ENCODE measurements around the gene IREB2.

IREB2 gene

DNA sequence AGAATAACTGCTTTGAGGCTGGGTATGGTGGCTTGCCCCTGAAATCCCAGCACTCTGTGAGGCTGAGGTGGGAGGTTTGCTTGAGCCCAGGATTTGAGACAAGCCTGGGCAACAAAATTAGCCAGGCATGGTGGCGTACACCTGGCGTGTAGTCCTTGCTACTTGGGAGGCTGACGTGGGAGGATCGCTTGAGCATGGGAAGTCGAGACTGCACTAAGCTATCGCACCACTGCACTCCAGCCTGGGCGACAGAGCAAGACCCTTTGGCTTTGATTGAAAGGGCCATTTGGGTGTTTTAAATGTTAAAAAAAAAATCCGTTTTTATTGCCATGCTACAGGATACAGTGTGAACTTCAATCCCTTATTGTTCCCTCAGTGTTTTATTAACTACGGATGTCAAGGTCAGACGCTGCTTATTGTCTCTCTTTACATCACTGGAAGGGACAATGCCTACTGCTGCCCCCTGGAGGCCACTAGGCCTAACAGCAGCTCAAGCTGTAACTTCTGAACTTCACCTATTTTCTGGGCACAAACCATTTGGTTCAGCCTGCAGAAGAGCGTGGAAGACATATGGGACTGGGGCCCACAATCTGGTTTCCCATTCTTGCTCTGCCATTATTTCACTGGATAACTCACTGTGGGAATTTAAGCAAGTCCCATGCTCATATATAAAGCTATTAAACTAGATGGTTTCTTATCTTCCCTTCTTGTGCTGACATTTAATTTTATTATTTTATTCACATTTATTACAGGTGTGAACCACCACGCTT lies 15.3 kb upstream of the IREB2 start:
- TF ChIP-seq, protein P1, sequence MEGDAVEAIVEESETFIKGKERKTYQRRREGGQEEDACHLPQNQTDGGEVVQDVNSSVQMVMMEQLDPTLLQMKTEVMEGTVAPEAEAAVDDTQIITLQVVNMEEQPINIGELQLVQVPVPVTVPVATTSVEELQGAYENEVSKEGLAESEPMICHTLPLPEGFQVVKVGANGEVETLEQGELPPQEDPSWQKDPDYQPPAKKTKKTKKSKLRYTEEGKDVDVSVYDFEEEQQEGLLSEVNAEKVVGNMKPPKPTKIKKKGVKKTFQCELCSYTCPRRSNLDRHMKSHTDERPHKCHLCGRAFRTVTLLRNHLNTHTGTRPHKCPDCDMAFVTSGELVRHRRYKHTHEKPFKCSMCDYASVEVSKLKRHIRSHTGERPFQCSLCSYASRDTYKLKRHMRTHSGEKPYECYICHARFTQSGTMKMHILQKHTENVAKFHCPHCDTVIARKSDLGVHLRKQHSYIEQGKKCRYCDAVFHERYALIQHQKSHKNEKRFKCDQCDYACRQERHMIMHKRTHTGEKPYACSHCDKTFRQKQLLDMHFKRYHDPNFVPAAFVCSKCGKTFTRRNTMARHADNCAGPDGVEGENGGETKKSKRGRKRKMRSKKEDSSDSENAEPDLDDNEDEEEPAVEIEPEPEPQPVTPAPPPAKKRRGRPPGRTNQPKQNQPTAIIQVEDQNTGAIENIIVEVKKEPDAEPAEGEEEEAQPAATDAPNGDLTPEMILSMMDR (IDR thresholded peaks at IDR 0.05; ENCODE audit: low read depth, low read length): peak; percentile 98
- no peak for DNase-seq (ENCODE audit: extremely low read depth, low read depth)

DNA sequence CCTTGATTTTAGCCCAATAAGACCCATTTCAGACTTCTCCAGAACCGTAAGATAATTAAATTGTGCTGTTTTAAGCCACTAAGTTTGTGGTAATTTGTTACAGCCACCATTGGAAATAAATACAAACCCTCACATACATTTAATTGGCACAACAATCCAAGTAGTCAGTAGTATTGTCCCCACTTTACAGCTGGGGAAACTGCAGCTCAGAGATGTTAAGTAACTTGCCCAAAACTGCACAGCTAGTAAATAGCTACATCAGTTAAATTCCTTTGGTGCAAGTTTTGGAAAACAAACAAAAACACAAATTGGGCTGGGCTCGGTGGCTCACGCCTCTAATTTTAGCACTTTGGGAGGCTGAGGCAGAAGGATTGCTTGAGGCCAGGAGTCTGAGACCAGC lies 13.3 kb upstream of the IREB2 start:
- TF ChIP-seq, protein P1 (IDR thresholded peaks at IDR 0.05; ENCODE audit: low read depth, low read length): no peak
- DNase-seq (ENCODE audit: extremely low read depth, low read depth): no peak

DNA sequence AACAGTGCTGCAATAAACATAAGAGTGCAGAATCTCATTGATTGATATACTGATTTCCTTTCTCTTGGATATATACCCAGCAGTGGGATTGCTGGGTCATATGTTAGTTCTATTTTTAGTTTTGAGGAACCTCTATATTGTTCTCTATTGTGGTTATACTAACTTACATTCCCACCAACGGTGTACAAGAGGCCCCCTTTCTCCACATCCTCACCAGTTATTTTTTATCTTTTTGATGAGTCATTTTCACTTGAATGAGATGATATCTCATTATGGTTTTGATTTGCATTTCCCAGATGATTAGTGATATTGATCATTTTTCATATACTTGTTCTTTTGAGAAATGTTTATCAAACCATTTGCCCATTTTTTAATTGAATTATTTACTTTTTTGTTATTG lies 12.4 kb upstream of the IREB2 start:
- DNase-seq (ENCODE audit: extremely low read depth, low read depth): no peak
- TF ChIP-seq, protein P1 (IDR thresholded peaks at IDR 0.05; ENCODE audit: low read depth, low read length): no peak

DNA sequence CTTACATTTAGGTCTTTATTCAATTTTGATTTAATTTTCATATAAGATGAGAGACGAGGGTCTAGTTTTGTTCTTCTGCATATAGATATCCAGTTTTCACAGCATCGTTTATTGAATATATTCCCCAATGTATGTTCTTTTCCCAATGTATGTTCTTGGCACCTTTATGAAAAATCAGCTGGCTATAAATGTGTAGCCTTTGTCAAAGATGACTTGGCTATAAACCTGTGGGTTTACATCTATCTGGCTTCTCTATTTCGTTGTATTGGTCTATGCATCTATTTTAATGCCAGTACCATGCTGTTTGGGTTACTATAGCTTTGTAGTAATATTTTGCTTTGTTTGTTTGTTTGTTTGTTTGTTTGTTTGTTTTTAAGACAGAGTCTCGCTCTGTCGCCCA lies 11.7 kb upstream of the IREB2 start:
- no peak for DNase-seq (ENCODE audit: extremely low read depth, low read depth)
- TF ChIP-seq, protein P1 (IDR thresholded peaks at IDR 0.05; ENCODE audit: low read depth, low read length): no peak

DNA sequence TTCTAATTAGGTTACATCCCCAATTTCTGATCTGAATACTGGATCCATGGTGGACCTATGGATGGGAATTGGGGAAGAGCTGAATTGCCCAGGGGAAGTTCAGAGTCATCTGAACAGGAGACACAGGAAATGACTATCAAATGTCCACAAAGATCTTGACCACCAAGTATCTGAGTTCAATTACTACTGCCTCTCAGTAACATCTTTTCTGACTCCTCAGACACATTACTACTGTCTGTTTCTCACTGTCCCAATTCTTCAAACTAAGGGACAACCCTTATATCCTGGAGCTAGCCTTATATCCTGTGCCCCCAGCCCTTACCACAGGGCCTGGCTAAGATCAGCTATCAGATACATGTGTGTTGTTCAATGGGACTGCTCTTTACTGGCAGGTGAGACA lies 10.1 kb upstream of the IREB2 start:
- DNase-seq (ENCODE audit: extremely low read depth, low read depth): no peak
- TF ChIP-seq, protein P1 (IDR thresholded peaks at IDR 0.05; ENCODE audit: low read depth, low read length): no peak

DNA sequence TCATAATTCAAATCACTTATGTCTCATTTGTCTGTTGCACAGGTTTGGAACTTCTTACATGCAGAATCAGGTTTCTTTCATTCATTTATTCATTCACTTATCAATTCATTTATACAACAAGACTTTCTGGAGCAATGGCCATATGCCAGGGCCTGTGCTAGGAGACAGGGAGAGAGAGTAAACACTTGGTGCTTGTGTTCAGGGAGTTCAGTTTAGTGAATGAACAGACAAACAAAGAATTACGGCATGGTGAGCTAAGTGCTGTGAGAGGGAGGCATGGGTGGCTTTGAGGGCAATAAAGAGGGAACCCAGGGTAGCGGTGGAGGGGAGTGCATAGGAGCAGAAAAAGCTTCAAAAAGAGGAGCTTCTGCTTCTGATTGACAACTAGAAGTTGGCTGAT lies 8.5 kb upstream of the IREB2 start:
- TF ChIP-seq, protein P1 (IDR thresholded peaks at IDR 0.05; ENCODE audit: low read depth, low read length): no peak
- DNase-seq (ENCODE audit: extremely low read depth, low read depth): no peak

DNA sequence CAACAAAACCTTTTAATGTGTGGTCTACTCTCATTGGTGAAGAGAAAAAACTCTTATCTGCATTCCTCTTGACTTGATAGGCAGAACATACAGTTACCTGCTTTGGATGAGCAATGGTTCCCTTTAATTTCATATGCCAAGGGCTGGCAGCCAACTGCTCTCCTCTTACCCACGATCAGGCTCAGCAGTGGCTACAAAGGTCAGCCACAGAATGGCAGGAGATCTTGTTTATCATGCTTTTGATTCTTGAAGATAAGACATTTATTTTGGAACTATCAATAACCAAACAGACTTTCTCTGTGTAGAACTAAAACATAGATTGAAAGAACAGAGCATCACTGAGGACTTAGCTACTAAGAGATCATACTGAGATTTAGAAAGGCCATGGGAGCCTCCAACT lies 6.1 kb upstream of the IREB2 start:
- TF ChIP-seq, protein P1 (IDR thresholded peaks at IDR 0.05; ENCODE audit: low read depth, low read length): no peak
- no peak for DNase-seq (ENCODE audit: extremely low read depth, low read depth)
